ENCODE measurements around the gene ZSWIM9.

ZSWIM9 gene

DNA sequence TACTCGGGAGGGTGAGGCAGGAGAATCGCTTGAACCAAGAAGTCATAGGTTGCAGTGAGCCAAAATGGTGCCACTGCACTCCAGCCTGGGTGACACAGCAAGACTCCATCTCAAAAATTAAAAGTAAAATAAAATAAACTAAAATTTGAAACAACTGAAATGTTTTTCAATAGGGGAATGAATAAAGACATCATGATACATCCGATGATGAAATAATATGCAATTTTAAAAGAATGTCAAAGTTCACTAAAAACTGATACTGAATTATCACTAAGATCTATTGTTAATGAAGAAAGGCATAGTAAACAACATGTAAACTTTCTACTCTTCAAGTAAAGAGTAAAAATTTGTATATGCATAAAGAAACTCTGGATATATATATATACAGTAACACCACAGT is 76.7 kb downstream of the ZSWIM9 start:
- H3K4me3 ChIP-seq (replicated peaks; ENCODE audit: low read depth, low read length) = no peak overlapping the region
- no peak for DNase-seq (ENCODE audit: low read depth)
- TF ChIP-seq, protein P1, sequence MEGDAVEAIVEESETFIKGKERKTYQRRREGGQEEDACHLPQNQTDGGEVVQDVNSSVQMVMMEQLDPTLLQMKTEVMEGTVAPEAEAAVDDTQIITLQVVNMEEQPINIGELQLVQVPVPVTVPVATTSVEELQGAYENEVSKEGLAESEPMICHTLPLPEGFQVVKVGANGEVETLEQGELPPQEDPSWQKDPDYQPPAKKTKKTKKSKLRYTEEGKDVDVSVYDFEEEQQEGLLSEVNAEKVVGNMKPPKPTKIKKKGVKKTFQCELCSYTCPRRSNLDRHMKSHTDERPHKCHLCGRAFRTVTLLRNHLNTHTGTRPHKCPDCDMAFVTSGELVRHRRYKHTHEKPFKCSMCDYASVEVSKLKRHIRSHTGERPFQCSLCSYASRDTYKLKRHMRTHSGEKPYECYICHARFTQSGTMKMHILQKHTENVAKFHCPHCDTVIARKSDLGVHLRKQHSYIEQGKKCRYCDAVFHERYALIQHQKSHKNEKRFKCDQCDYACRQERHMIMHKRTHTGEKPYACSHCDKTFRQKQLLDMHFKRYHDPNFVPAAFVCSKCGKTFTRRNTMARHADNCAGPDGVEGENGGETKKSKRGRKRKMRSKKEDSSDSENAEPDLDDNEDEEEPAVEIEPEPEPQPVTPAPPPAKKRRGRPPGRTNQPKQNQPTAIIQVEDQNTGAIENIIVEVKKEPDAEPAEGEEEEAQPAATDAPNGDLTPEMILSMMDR (IDR thresholded peaks at IDR 0.05; ENCODE audit: low read length, missing control alignments) = no peak

All from fibroblast of pulmonary artery (primary cell).